GM04504 (cell line): ENCODE results near the gene CD200R1L.

Source experiments
- DNase-seq: peaks from one replicate; pipeline ENCODE4 v3.0.0-alpha.2; 2012; ENCODE audit warnings: low read depth

The CD200R1L gene

GRCh38 chr3:112786881-112787579 lies 59.6 kb downstream of the CD200R1L start:
- no peak for DNase-seq

GRCh38 chr3:112786002-112786590 lies 60.6 kb downstream of the CD200R1L start:
- DNase-seq: no peak

- no peak for DNase-seq
Measured at GRCh38 chr3:112785321-112786001, 61.2 kb downstream of the CD200R1L start.

GRCh38 chr3:112782491-112782890 lies 64.2 kb downstream of the CD200R1L start:
- DNase-seq: no peak

- no peak for DNase-seq
Measured at GRCh38 chr3:112781599-112781998, 65.1 kb downstream of the CD200R1L start.

- DNase-seq: no peak
Measured at GRCh38 chr3:112779558-112780480, 66.8 kb downstream of the CD200R1L start.

- DNase-seq: no peak
Measured at GRCh38 chr3:112779011-112779410, 67.7 kb downstream of the CD200R1L start.

- DNase-seq: peak; percentile 65
Measured at GRCh38 chr3:112778353-112778948, 68.2 kb downstream of the CD200R1L start.

GRCh38 chr3:112777811-112778210 lies 68.9 kb downstream of the CD200R1L start:
- DNase-seq: no peak

- no peak for DNase-seq
Measured at GRCh38 chr3:112776836-112777235, 69.8 kb downstream of the CD200R1L start.

GRCh38 chr3:112776000-112776399 lies 70.7 kb downstream of the CD200R1L start:
- DNase-seq: no peak

GRCh38 chr3:112775011-112775742 lies 71.5 kb downstream of the CD200R1L start:
- peak; percentile 41 for DNase-seq

- DNase-seq: no peak
Measured at GRCh38 chr3:112774293-112774926, 72.3 kb downstream of the CD200R1L start.

- DNase-seq: no peak
Measured at GRCh38 chr3:112773864-112774263, 72.8 kb downstream of the CD200R1L start.

- no peak for DNase-seq
Measured at GRCh38 chr3:112770951-112771350, 75.7 kb downstream of the CD200R1L start.

GRCh38 chr3:112770032-112770626 lies 76.5 kb downstream of the CD200R1L start:
- no peak for DNase-seq

GRCh38 chr3:112769286-112769978 lies 77.2 kb downstream of the CD200R1L start:
- no peak for DNase-seq

GRCh38 chr3:112767777-112768176 lies 78.9 kb downstream of the CD200R1L start:
- no peak for DNase-seq

- DNase-seq: no peak
Measured at GRCh38 chr3:112767177-112767576, 79.5 kb downstream of the CD200R1L start.
